GOT3 (cell line): ENCODE data around the gene SON.
"Not testable (repeated sequence)": the region's sequence is repeated elsewhere in the genome, so short reads cannot be mapped to it uniquely, and the experiment has no call there.

ENCODE experiments used
- DNase-seq: peaks from one replicate; lab custom pipeline; 2025; ENCODE audit warnings: mixed read lengths; lab: John Stamatoyannopoulos, UW

SON gene

DNA sequence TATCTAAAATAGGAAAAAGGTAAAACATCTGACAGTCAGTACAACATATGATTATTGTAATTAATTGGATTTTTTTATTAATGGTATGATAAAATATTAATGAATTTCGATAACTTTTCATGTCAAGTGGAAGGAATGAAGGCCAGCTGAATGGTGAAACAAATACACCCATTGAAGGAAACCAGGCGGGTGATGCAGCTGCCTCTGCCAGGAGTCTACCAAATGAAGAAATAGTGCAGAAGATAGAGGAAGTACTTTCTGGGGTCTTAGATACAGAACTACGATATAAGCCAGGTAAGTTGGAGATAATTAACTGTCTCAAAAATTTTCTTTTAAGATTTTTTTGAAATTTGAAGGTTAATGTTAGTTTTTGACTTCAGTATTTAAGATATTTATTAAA, 3.2 kb downstream of the SON start:
- DNase-seq = no peak

DNA sequence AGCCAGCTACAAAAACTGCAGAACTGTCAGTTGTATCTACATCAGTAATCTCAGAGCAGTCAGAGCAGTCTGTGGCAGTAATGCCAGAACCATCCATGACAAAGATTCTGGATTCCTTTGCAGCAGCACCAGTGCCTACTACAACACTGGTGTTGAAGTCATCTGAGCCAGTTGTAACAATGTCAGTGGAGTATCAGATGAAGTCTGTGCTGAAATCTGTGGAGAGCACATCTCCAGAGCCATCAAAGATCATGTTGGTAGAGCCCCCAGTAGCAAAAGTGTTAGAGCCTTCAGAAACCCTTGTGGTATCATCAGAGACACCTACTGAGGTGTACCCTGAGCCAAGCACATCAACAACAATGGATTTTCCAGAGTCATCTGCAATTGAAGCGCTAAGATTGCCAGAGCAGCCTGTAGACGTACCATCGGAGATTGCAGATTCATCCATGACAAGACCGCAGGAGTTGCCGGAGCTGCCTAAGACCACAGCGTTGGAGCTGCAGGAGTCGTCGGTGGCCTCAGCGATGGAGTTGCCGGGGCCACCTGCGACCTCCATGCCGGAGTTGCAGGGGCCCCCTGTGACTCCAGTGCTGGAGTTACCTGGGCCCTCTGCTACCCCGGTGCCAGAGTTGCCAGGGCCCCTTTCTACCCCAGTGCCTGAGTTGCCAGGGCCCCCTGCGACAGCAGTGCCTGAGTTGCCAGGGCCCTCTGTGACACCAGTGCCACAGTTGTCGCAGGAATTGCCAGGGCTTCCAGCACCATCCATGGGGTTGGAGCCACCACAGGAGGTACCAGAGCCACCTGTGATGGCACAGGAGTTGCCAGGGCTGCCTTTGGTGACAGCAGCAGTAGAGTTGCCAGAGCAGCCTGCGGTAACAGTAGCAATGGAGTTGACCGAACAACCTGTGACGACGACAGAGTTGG, 7.3 kb downstream of the SON start:
- no peak for DNase-seq

DNA sequence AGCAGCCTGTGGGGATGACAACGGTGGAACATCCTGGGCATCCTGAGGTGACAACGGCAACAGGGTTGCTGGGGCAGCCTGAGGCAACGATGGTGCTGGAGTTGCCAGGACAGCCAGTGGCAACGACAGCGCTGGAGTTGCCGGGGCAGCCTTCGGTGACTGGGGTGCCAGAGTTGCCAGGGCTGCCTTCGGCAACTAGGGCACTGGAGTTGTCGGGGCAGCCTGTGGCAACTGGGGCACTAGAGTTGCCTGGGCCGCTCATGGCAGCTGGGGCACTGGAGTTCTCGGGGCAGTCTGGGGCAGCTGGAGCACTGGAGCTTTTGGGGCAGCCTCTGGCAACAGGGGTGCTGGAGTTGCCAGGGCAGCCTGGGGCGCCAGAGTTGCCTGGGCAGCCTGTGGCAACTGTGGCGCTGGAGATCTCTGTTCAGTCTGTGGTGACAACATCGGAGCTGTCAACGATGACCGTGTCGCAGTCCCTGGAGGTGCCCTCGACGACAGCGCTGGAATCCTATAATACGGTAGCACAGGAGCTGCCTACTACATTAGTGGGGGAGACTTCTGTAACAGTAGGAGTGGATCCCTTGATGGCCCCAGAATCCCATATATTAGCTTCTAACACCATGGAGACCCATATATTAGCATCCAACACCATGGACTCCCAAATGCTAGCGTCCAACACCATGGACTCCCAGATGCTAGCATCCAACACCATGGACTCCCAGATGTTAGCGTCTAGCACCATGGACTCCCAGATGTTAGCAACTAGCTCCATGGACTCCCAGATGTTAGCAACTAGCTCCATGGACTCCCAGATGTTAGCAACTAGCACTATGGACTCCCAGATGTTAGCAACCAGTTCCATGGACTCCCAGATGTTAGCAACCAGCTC, 8.2 kb downstream of the SON start:
- no peak for DNase-seq

DNA sequence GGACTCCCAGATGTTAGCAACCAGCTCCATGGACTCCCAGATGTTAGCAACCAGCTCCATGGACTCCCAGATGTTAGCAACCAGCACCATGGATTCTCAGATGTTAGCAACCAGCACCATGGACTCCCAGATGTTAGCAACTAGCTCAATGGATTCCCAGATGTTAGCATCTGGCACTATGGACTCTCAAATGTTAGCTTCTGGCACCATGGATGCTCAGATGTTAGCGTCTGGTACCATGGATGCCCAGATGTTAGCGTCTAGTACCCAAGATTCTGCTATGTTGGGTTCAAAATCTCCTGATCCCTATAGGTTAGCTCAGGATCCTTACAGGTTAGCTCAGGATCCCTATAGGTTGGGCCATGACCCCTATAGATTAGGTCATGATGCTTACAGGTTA, 8.8 kb downstream of the SON start:
- DNase-seq = no peak

DNA sequence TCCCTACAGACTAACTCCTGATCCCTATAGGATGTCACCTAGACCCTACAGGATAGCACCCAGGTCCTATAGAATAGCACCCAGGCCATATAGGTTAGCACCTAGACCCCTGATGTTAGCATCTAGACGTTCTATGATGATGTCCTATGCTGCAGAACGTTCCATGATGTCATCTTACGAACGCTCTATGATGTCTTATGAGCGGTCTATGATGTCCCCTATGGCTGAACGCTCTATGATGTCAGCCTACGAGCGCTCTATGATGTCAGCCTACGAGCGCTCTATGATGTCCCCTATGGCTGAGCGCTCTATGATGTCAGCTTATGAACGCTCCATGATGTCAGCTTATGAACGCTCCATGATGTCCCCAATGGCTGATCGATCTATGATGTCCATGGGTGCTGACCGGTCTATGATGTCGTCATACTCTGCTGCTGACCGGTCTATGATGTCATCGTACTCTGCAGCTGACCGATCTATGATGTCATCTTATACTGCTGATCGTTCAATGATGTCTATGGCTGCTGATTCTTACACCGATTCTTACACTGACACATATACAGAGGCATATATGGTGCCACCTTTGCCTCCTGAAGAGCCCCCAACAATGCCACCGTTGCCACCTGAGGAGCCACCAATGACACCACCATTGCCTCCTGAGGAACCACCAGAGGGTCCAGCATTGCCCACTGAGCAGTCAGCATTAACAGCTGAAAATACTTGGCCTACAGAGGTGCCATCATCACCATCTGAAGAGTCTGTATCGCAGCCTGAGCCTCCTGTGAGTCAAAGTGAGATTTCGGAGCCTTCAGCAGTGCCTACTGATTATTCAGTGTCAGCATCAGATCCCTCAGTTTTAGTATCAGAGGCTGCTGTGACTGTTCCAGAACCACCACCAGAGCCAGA, 9.5 kb downstream of the SON start:
- no peak for DNase-seq

DNA sequence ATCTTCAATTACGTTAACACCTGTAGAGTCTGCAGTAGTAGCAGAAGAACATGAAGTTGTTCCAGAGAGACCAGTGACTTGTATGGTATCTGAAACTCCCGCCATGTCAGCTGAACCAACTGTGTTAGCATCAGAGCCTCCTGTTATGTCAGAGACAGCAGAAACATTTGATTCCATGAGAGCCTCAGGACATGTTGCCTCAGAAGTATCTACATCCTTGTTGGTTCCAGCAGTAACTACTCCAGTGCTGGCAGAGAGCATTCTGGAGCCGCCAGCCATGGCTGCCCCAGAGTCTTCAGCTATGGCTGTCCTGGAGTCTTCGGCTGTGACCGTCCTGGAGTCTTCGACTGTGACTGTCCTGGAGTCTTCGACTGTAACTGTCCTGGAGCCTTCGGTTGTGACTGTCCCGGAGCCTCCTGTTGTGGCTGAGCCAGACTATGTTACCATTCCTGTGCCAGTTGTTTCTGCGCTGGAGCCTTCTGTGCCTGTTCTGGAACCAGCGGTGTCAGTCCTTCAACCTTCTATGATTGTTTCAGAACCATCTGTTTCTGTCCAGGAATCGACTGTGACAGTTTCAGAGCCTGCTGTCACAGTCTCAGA, 10.3 kb downstream of the SON start:
- DNase-seq = no peak

DNA sequence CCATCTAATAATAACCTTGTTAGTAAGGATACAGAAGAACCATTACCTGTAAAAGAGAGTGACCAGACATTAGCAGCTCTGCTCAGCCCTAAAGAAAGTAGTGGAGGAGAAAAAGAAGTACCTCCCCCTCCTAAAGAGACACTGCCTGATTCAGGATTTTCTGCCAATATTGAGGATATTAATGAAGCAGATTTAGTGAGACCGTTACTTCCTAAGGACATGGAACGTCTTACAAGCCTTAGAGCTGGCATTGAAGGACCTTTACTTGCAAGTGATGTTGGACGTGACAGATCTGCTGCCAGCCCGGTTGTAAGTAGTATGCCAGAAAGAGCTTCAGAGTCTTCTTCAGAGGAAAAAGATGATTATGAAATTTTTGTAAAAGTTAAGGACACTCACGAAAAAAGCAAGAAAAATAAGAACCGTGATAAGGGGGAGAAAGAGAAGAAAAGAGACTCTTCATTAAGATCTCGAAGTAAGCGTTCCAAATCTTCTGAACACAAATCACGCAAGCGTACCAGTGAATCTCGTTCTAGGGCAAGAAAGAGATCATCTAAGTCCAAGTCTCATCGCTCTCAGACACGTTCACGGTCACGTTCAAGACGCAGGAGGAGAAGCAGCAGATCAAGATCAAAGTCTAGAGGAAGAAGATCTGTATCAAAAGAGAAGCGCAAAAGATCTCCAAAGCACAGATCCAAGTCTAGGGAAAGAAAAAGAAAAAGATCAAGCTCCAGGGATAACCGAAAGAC, 11.6 kb downstream of the SON start:
- no peak for DNase-seq

DNA sequence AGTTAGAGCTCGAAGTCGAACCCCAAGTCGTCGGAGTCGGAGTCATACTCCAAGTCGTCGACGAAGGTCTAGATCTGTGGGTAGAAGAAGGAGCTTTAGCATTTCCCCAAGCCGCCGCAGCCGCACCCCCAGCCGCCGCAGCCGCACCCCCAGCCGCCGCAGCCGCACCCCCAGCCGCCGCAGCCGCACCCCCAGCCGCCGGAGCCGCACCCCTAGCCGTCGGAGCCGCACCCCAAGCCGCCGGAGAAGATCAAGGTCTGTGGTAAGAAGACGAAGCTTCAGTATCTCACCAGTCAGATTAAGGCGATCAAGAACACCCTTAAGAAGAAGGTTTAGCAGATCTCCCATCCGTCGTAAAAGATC, 12.1 kb downstream of the SON start:
- DNase-seq = no peak

DNA sequence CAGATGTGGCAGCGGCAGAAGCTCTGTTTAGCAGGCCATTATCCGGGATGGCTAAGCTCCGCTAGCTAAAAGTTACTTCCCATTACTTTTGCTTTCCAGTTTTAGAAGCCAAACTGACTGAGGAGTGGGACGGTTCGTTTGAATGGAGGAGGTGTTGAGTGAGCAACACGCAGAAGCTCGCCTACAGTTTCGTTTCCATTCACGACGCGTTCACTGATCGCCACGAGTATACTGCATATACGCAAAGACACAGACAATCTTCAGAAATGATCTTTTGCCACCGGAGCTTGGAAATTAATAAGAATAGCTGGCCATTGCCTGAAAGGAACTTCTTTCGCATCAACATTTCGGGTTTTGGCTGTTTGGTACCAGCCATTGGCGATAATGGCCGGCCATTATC, 14.6 kb downstream of the SON start:
- no peak for DNase-seq

DNA sequence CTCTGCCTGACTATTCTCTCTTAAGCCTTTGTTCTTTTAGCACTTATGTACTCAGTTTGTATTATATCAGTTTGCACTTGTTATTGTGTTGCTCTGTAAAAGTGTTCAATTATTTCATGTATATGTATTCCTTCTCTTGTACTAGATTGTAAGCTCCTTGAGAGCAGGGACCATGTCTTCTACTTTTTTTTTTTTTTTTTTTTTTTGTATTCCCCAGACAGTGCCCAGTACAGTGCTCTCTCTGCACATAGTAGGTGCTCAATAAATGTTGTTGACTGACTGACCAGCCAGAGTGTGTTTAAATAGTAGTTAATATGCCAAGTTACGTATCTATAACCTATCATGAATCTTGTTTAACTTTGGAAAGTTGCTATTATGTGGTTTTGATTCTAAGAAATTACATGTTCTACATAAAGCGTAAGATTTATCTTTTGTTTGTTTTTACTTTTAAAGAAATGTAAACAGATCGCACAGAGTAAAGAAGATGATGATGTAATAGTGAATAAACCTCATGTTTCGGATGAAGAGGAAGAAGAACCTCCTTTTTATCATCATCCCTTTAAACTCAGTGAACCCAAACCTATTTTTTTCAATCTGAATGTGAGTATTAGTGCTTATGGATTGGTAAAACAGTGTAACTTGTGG, 16.1 kb downstream of the SON start:
- no peak for DNase-seq

DNA sequence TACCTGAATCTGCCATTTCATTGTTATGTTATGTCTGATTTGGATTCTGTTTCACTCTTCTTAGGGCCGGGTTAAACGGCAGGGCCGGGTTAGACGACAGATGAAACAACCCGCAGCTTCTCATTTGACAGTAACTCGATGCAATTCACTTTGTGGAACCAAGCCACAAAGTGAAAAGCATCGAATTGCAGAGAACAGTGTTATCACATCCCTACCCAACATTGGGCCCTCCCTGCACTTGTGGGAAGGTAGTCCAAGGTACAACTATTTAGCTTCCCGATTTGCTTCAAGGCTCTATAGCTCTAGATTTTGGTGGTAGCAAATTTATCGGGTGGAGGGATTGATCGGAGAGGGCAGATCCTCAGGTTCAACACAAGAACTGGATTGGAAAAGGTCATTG, 17.0 kb downstream of the SON start:
- no peak for DNase-seq

DNA sequence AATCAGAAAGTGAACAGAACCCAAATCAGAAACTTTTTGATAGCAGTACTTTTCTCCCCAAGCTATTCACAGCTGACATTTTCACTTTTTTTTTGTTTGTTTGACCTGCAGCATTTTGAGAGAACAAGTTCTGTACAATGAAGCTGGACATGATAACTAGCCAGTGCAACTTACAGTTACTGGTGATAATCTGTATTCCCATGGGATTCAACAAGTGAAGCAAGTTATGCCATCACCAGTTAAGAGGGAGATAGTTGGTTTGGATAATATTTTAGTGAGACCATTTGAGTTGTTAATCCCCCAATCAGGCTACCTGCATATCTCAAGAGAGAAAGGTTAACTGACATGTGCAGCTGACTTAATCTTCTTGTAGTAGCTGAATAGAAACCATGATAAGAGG, 18.1 kb downstream of the SON start:
- DNase-seq = no peak

DNA sequence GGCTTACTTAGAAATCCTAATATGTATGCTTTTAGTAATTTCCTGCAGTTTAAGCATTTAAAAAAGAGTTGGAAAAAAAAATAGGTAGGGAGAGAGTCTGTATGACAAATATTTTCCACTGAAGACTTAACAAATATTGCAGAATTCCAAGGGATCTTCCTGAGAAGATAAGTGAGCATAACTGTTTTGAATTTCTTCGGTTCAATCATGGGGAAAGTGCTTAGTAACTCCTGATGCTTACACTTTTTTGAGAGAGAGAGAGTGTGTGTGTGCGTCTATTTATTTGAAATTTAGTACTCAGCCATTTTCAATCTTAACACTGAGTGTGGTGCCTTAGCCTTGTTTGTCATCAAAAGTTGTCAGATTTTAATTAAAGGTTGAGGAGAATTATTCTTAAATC, 18.5 kb downstream of the SON start:
- no peak for DNase-seq

DNA sequence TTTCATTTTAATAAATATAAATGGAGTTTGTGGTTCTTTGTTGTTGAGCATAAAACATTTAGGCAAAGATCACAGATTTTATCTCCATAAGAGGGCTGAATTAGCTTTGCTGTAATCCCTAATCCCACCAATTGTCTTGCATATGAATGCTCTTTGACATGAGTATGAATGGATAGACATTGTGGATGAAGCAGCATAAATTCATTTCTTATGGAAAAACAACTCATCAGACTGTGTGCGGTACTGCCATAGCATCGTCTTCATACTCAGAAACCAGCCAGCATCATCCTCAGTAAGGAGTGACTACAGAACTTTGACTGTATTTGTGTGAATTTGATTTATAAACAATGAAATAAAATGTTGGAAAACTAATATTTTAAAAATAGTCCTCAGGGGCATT, 19.6 kb downstream of the SON start:
- DNase-seq = no peak

DNA sequence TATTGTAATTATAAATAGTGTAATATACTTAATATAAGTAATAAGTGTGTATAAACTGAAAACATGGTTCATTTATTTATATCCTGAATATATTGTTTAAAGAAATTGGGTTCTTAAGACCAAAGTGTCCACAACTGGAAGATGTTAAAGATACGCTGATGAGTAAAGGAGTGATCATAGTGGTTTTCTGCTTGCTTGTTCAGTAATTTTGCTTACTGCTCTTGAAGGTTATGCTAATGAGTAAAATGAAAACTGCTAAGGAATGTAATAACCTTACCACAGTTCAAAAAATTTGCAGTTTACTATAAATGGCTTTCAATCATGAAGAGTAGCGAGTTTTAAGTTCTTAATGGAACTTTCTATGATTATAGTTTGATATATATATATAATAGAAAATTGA, 23.7 kb downstream of the SON start:
- no peak for DNase-seq

DNA sequence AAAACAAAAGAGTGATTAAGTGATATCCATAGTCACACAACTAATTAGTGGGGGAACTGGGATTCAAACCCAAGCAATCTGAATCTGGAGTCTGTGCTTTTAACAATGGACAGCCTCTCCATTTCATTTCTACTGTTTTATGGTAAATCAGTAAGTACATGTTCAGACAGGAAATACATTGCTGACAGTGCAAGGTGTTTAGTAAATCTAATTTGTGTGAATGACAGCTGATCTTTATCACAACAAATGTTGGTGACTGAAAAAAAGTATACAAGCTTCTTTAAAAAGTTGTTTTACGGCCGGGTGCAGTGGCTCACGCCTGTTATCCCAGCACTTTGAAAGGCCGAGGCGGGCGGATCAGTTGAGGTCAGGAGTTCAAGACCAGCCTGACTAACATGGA, 25.1 kb downstream of the SON start:
- no peak for DNase-seq

DNA sequence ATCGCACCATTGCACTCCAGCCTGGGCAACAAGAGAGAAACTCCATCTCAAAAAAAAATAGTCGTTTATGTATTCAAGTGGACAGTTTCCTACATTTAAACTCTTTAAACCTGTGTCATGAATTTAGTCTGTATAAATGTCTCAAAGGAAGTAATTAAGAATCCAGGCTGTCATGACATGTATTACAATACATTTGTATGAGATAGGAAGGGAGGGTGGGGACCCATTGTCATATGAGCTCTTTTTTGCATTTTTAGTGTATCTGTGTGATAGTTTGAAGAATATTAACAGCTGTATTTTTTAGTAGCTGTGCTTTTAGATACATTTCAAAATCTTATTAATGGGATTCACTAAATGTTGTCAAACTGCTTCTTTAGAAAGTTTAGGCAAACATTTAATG, 25.6 kb downstream of the SON start:
- DNase-seq = no peak

DNA sequence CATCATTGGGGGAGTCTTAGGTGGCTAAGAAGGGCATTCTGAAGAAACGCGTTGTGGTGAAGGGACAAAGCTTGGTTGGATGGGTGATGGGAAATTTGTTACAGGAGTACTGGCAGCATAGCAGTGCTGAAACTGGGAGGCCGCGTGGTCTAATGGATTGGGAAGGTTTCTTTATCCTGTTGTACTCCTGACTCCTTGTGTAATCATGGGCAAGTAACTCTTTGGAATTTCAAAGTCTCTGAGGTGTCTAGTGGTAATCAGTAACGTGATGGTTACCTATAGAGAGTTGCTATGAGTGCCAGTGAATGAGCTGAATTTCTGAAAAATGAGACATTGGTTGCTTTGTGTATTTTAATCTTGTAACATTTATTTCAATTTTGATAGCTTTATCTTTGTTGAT, 27.2 kb downstream of the SON start:
- DNase-seq = no peak

DNA sequence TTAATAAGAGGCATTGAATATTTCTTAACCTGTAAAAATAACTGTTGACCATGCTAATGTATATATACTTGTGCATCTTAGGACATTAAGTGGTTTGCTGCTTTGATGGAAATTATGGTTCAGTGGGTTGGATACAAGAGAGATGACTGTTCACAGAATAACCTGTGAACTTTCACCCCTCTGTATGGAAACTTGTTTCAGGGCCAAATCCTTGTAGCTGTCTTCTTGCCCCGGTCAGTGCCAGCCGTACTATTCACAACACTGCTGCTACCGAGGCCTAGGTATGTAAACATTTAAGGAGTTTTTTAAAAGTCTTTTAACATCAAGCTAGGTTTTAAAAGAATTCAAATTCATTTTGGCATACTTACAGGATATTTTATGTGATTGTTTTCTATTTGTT, 29.5 kb downstream of the SON start:
- DNase-seq = no peak

DNA sequence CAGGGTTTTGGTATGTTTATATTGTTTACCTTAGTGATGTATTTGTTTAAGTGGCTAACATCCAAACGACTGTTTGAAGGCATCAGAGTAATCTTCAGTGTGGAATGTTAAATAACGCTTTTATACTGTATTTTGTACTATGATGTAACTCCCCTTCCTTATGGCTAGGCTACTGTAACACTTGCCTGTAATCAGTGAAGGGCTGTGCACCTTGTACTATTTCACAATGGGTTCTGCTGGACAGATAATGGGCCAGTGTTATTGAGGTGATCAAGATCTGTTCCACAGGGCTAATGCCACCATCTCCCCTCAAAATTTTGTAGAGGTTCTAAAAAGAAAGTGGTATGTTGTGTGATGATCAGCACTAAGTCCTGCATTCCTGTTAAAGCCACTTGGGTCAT, 33.9 kb downstream of the SON start:
- DNase-seq = not testable (repeated sequence)

DNA sequence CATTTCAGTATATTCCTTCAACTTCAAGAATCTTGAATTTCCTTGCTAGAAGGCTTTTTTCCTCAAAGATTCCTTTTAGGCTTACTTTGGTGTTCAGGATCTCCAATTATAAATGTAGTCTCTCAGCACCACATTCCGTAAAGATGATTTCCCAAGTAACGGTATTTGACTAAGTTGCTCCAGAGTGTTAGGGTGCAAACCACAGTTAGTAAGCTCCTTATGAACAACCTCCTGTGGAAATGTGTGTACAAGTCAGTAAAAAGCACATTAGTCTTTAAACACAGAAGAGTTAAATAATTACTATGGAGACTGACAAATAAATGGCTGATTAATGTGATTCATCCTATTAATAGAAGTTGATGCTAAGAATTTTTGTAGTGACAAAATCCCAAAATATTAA, 35.4 kb downstream of the SON start:
- no peak for DNase-seq
